HTR-8/SVneo (cell line): ENCODE measurements around the gene PJA1.
A peak's percentile ranks its signal among the peaks of the same experiment; 100 is the strongest.

Experiments used
- DNase-seq: peaks from one replicate; pipeline ENCODE4 v3.0.0; 2011; ENCODE audit warnings: low spot score, mixed read lengths; ENCODE audit not compliant: insufficient read length
- FAIRE-seq: peaks from 2 replicates; lab custom pipeline; 2011; peaks lifted over from hg19 to GRCh38; lab: Jason Lieb, UNC

The PJA1 gene

DNA sequence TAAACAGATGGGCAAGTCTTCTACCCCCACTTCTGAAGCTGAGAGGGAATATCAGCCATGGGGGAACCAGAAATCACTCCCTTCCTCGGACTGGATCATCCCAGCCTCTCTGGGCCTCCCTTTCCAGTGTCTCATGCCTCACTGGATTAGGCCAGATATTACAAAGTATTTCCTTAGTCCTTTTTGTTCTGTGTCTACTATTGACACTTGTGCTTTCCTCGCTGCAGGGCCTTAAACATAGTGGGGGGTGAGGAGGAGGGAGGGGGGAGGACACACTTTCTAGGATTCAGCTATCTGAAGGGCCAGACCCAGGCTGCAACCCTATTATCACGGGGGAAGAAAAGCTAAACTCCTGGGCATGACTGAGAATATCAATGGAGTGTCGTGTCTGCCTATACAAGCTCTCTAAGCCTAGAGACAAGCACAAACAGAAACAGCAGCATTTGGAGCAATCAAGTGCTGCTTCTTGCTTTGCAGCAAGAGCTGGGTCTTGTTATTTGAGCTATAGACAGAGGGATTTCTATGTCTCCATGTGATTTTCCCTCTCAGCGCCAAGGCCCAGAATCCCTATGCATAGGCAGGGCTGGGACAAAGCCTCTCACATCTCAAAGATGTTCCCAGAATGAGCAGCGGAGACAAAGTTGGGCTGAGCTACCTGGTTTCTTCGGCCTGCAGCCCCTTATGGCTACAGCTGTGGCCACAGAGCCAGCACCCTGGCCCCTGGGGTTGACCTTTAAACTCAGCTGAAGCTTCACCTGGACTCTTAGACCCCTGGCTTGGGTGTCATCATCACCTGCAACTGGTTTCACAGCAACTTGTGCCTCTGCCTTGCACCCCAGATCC is 20.2 kb downstream of the PJA1 start:
- FAIRE-seq, result no peak
- DNase-seq, result no peak

DNA sequence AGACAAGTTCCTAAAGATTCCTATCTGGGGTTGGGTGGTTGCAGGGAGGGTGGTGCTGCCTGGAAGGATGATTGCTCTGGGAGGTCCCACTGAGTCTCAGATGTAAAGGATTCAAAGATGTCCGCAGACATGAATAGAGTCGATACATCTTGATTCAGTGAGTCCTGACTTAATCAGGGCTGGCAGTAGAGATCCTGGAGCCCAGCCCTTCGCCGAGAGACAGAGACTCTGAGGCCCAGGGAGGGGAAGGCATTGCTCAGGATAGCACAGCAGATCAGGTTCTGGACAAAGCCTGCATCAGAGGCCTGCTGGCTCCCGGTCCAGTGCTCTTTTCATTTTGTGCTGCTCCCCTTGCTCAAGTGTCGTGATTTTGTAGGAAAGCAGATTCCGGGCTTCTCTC is 21.7 kb downstream of the PJA1 start:
- FAIRE-seq (no peak), DNase-seq (no peak)

DNA sequence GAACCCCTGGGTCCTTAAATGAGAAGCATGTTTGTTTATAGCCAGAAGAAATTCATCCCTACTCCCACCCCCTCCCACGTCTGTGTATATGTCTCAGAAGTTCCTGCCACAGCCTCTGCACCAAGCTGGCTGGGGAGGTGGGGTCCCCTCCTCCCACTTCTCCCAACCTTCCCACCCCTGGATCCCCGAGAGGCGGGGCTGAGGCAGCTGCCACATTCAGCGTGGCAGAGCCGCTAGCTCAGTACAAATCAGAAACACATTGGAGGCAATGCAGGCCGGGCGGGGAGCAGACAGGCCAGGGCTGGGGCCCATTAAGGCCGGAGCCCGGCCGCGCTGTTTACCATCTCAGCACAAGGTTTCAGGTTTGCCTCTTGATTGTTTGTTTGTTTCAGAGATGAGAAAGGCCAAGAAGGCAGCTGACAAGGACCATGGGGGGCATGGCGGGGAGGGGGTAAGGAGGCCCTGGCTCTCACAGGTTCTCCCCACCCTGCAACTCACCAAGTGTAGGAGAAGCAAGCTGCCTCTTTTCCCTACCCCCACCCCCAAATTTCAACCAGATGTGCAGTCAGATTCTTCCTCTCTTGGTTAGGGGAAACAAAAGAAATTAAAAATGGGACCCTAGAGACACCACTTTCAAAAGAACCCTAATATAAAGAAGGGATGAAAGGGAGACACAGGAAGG is 22.3 kb downstream of the PJA1 start:
- FAIRE-seq (no peak), DNase-seq (no peak)

DNA sequence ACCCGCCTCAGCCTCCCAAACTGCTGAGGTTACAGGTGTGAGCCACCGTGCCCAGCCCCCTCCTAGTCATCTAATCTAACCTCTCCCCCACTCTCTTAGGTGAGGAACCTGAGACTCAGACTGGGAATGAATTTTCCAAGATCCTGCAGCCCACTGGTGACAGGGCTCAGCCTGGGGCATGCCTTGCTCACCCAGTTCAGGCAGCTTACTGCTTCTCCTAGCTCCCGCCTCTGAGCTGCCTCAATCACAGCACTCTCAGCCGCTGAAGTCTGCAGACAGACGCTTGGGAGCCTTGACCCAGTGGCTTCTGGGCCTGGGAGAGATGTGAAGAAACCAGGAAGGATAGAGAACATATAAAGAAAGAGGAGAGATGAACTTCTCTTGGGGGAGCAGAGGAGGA is 24.4 kb downstream of the PJA1 start:
- DNase-seq, result no peak
- FAIRE-seq, result no peak

DNA sequence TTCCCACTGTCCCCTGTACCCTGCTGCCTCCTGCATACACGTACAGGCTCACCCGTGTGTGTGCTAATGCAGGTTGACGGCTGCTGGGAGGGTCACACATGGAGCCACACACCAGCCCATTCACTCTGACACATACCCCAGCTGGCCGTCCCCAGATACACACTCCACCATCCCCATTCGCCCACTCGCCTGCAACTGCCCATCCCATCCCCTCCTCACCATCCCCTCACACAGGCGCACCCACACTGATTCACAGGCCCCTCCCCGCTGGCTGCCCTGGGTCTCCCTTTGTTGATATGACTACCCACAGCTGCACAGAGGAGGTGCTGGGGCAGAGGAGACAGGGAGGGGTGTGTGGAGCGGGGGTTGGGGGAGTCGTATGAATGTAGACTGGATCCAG is 25.7 kb downstream of the PJA1 start:
- no peak for FAIRE-seq
- DNase-seq, result no peak

GRCh38 chrX:69138512-69138911 is 26.7 kb downstream of the PJA1 start:
- DNase-seq (no peak), FAIRE-seq (no peak)

GRCh38 chrX:69138118-69138390 is 27.2 kb downstream of the PJA1 start:
- no peak for DNase-seq
- FAIRE-seq, result no peak

GRCh38 chrX:69137371-69138117 is 27.7 kb downstream of the PJA1 start:
- no peak for FAIRE-seq
- no peak for DNase-seq

DNA sequence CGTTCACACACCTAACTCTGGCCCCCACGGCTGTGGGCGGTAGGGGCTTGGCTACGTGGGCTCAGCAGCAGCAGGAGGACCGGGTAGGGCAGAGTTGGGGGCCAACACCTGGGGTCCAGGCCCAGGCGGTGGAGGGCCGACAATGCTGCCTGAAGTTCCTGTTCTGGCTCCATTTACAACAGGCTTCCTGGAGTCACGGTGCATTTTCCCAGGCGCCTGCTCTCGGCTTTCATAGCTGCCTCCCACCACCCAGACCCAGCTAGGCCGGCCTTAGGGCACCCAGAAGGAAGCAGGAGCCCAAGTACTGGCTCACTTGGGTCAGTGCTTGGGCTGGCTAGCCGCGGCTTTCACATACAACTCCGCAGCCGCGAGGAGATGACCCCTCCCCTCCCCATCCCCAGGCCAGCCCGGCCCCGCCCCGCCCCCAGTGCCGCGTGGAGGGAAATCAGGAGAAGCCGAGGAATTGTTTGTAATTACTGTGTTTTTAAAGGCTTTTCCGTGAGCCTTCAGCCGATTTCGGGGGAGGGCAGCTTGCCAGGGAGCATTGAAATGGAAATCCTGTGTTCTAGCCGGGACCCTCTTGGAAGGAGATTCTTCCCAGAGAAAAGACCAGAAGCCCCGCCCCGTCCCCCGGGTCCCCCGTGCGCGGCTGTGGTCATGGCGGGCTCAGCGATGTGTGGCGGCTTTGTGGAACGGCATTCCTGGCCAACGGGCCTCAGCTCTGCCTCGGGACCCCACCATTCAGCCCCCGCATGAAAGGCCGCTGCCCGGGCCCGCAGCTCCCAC is 28.5 kb downstream of the PJA1 start:
- no peak for FAIRE-seq
- no peak for DNase-seq

- FAIRE-seq (no peak), DNase-seq (peak; percentile 34)
These were observed 31.2 kb downstream of the PJA1 start for GRCh38 chrX:69133921-69134542.

- FAIRE-seq (no peak), DNase-seq (no peak)
These were observed 33.4 kb downstream of the PJA1 start for GRCh38 chrX:69131886-69132285.

DNA sequence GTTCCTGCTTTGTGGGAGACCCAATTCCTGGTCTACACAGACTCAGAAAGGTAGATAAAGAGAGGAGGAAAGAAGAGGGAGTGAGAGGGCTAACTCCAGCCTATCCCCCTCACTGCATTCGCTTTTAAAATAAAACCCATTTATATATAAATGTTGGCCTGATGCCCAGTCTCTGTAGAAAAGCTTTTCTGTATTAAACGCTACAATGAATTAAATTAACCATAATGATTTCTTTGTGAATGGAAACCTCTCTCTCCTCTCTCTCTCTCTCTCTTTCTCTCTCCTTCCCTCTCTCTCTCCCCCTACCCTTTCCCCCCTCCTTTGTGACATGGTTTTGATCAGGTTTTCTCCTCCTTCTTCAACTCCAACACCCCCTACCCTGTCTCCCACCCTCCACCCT is 34.8 kb downstream of the PJA1 start:
- FAIRE-seq (no peak), DNase-seq (no peak)

GRCh38 chrX:69128588-69128987 is 36.7 kb downstream of the PJA1 start:
- FAIRE-seq, result no peak

GRCh38 chrX:69127466-69127865 is 37.8 kb downstream of the PJA1 start:
- DNase-seq (no peak), FAIRE-seq (no peak)

More at GRCh38 chrX:69128588-69128987, 36.7 kb downstream of the PJA1 start:
- DNase-seq, result no peak

GRCh38 chrX:69126642-69127041 is 38.6 kb downstream of the PJA1 start:
- FAIRE-seq (no peak), DNase-seq (no peak)

GRCh38 chrX:69125094-69125493 is 40.2 kb downstream of the PJA1 start:
- FAIRE-seq, result no peak

GRCh38 chrX:69124108-69124507 is 41.1 kb downstream of the PJA1 start:
- FAIRE-seq (no peak), DNase-seq (no peak)

More at GRCh38 chrX:69125094-69125493, 40.2 kb downstream of the PJA1 start:
- no peak for DNase-seq

GRCh38 chrX:69123481-69123880 is 41.8 kb downstream of the PJA1 start:
- no peak for FAIRE-seq
- DNase-seq, result no peak

- FAIRE-seq (no peak), DNase-seq (no peak)
These were observed 43.8 kb downstream of the PJA1 start for GRCh38 chrX:69121321-69122000.
